SH-SY5Y (cell line): ENCODE results near the gene TEX35.

Experiments
- GATA2 ChIP-seq: IDR thresholded peaks from 2 replicates; pipeline ENCODE4 v1.6.1; 2011; ENCODE audit warnings: mild to moderate bottlenecking, low read depth, low read length
- GATA3 ChIP-seq: IDR thresholded peaks from 2 replicates; pipeline ENCODE4 v1.6.1; 2011; ENCODE audit warnings: low read depth, mild to moderate bottlenecking, low read length, moderate library complexity

DNA sequence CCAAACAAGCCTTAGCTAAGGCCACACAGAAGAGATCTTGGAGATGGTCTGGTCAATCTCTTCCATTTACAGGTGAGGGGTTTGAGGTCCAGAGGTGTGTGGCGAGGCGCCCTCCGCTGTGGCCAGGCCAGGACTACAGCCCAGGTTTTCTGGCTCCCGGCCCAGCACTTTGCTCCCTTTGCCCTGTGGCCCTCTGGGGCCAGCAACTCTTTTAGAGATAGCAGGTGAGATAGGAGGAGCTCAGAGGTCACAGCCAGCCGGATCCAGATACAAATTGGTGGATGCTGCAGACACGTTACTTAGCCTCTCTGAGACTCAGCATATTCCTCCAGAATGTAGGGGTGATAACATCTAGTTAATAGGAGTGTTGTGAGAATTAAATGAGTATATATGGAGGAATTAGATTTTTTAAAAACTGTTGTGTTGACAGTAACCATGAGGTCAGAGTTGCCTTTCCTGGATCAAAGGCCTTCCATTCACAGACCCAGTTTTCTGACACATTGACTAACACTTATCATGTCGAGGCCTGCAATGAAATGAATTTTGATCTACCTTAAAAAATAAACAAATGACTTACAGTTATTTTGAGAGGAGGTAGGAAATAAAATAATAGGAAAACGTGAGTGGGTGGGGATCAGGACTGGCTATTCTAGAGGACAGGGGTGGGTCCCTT, 16.6 kb downstream of the TEX35 start:
- peak; percentile 18; the same call in 1 of the 2 replicates for TF ChIP-seq GATA2
- no peak for TF ChIP-seq GATA3
